Activated CD4-positive, alpha-beta T cell treated with anti-CD3 and anti-CD28 coated beads for 1 hour (primary cell): ENCODE results near the gene PC.

ENCODE experiments used
- DNase-seq: peaks from one replicate; pipeline ENCODE4 v3.0.0-alpha.2; 2020

Gene PC

GRCh38 chr11:66880496-66881450 lies 77.4 kb downstream of the PC start:
- DNase-seq, result no peak

GRCh38 chr11:66879999-66880398 lies 78.2 kb downstream of the PC start:
- no peak for DNase-seq

GRCh38 chr11:66879583-66879982 lies 78.6 kb downstream of the PC start:
- no peak for DNase-seq

GRCh38 chr11:66879000-66879399 lies 79.2 kb downstream of the PC start:
- no peak for DNase-seq

- no peak for DNase-seq
Measured at GRCh38 chr11:66878474-66878873, 79.7 kb downstream of the PC start.

GRCh38 chr11:66877588-66878385 lies 80.4 kb downstream of the PC start:
- DNase-seq, result no peak

- no peak for DNase-seq
Measured at GRCh38 chr11:66875378-66875777, 82.8 kb downstream of the PC start.

- DNase-seq, result no peak
Measured at GRCh38 chr11:66874232-66874631, 84.0 kb downstream of the PC start.

GRCh38 chr11:66871521-66871901 lies 86.7 kb downstream of the PC start:
- DNase-seq, result no peak

- no peak for DNase-seq
Measured at GRCh38 chr11:66870616-66871520, 87.3 kb downstream of the PC start.

- DNase-seq, result no peak
Measured at GRCh38 chr11:66870131-66870530, 88.1 kb downstream of the PC start.

GRCh38 chr11:66869567-66869870 lies 88.7 kb downstream of the PC start:
- no peak for DNase-seq

- DNase-seq, result peak; percentile 65
Measured at GRCh38 chr11:66868726-66869566, 89.2 kb downstream of the PC start.

- DNase-seq, result no peak
Measured at GRCh38 chr11:66868082-66868725, 90.0 kb downstream of the PC start.

- DNase-seq, result no peak
Measured at GRCh38 chr11:66867425-66868040, 90.7 kb downstream of the PC start.

GRCh38 chr11:66866511-66866986 lies 91.6 kb downstream of the PC start:
- DNase-seq, result no peak

GRCh38 chr11:66866007-66866406 lies 92.2 kb downstream of the PC start:
- DNase-seq, result no peak

- no peak for DNase-seq
Measured at GRCh38 chr11:66864924-66865697, 93.1 kb downstream of the PC start.

- DNase-seq, result no peak
Measured at GRCh38 chr11:66864172-66864901, 93.8 kb downstream of the PC start.
